Keratinocyte (primary cell): ENCODE data around the gene TAS2R42. TPM values are rescaled to one million over a fixed set of nuclear protein-coding genes. Genes with fewer than 3 reads are reported as not detected.

Source experiments
- DNase-seq: peaks from one replicate; pipeline ENCODE4 v3.0.0-alpha.2; 2011; ENCODE audit warnings: low read depth, missing footprints, low spot score
- FAIRE-seq: peaks from 2 replicates; lab custom pipeline; 2011; peaks lifted over from hg19 to GRCh38; lab: Jason Lieb, UNC
- H2AFZ ChIP-seq: 2 replicates; pipeline ENCODE4 v1.6.0; 2012; ENCODE audit warnings: low read length, control low read depth, inconsistent platforms; ENCODE audit not compliant: control insufficient read depth
- H3K27ac ChIP-seq: 2 replicates; pipeline ENCODE4 v1.5.1; 2011; ENCODE audit warnings: low read length; ENCODE audit not compliant: control insufficient read depth, insufficient read depth
- H3K27me3 ChIP-seq: 3 replicates; pipeline ENCODE4 v1.6.0; 2011; ENCODE audit warnings: low read length; ENCODE audit not compliant: control insufficient read depth, insufficient read depth; ENCODE audit errors: extremely low read depth
- H3K36me3 ChIP-seq, 2 experiments: 2 replicates in 1 of 2; 3 replicates in 1 of 2; pipeline ENCODE4 v1.5.1; 2011; ENCODE audit warnings: low read length in 2 of 2, mild to moderate bottlenecking in 1 of 2; ENCODE audit not compliant: control insufficient read depth in 2 of 2, insufficient read depth in 2 of 2; ENCODE audit errors: extremely low read depth in 1 of 2
- H3K4me1 ChIP-seq: 3 replicates; pipeline ENCODE4 v1.5.1; 2011; ENCODE audit warnings: low read length; ENCODE audit not compliant: control insufficient read depth, insufficient read depth; ENCODE audit errors: extremely low read depth
- H3K4me2 ChIP-seq: 3 replicates; pipeline ENCODE4 v1.6.0; 2011; ENCODE audit warnings: low read depth, low read length; ENCODE audit not compliant: control insufficient read depth, insufficient read depth; ENCODE audit errors: extremely low read depth
- H3K4me3 ChIP-seq, 3 experiments: fragments of 200-600 bp in 1 of 3; sonication (generic) in 1 of 3; 2 replicates in 2 of 3; 3 replicates in 1 of 3; pipeline ENCODE4 v1.5.1; 2011 to 2016; ENCODE audit warnings: low read length in 3 of 3, mild to moderate bottlenecking in 3 of 3, control low read depth in 2 of 3, inconsistent platforms in 1 of 3, low read depth in 1 of 3, mixed read lengths in 1 of 3, mixed run types in 1 of 3, moderate library complexity in 1 of 3; ENCODE audit not compliant: control insufficient read depth in 2 of 3, insufficient read depth in 2 of 3; ENCODE audit errors: extremely low read depth in 1 of 3
- H3K79me2 ChIP-seq: 2 replicates; pipeline ENCODE4 v1.6.0; 2012; ENCODE audit warnings: low read length; ENCODE audit not compliant: control insufficient read depth, insufficient read depth
- H3K9ac ChIP-seq: 3 replicates; pipeline ENCODE4 v1.6.0; 2011; ENCODE audit warnings: low read length; ENCODE audit not compliant: control insufficient read depth, insufficient read depth; ENCODE audit errors: extremely low read depth
- H3K9me1 ChIP-seq: 3 replicates; pipeline ENCODE4 v1.6.0; 2011; ENCODE audit warnings: low read length; ENCODE audit not compliant: control insufficient read depth, insufficient read depth; ENCODE audit errors: extremely low read depth
- H3K9me3 ChIP-seq: 2 replicates; pipeline ENCODE4 v1.5.1; 2012; ENCODE audit warnings: low read depth, low read length; ENCODE audit not compliant: control insufficient read depth
- H4K20me1 ChIP-seq: 3 replicates; pipeline ENCODE4 v1.6.0; 2011; ENCODE audit warnings: low read length; ENCODE audit not compliant: control insufficient read depth, insufficient read depth; ENCODE audit errors: extremely low read depth
- EZH2 ChIP-seq: IDR thresholded peaks from one replicate; pipeline ENCODE4 v1.6.1; 2012; ENCODE audit warnings: inconsistent platforms, mild to moderate bottlenecking, low read length, moderate library complexity
- dilution Hi-C: fragments of 300-500 bp; cut with MboI; formaldehyde crosslinking; loops from one replicate; pipeline ENCODE4 v1.7.0; 2020; ENCODE audit warnings: low sequenced_read_pairs; ENCODE audit not compliant: extremely low pct_ligation_motif_present
- polyA plus RNA-seq, 5 experiments: library from polyadenylated mRNA; depleted of rRNA in 3 of 5; stranded (reverse) in 3 of 5; stranded (forward) in 1 of 5; unstranded in 1 of 5; fragments of >200 nt; gene quantifications; 1 replicate in 1 of 5; 2 replicates in 3 of 5; 3 replicates in 1 of 5; pipeline versions ENCODE4 v1.2.1 to v1.2.3, GENCODE V29; 2011 to 2012; ENCODE audit warnings: missing spikeins in 2 of 5, low read depth in 1 of 5, low replicate concordance in 1 of 5
- TF ChIP-seq, protein P1 (sequence below), 3 experiments: IDR thresholded peaks in 1 of 3; conservative IDR thresholded peaks in 1 of 3; optimal IDR thresholded peaks in 1 of 3; 2 replicates in 2 of 3; 3 replicates in 1 of 3; pipeline versions ENCODE3 to v1.5.1; 2011; ENCODE audit warnings: low read length in 3 of 3, mild to moderate bottlenecking in 3 of 3, moderate library complexity in 2 of 3, control low read depth in 1 of 3, inconsistent platforms in 1 of 3; ENCODE audit not compliant: insufficient read depth in 2 of 3; ENCODE audit errors: extremely low read depth in 1 of 3

The TAS2R42 gene
- polyA plus RNA-seq, 1 donor (not counting 4 experiments of a cell fraction or from before 2014, with no cell fraction given), result not detected

DNA sequence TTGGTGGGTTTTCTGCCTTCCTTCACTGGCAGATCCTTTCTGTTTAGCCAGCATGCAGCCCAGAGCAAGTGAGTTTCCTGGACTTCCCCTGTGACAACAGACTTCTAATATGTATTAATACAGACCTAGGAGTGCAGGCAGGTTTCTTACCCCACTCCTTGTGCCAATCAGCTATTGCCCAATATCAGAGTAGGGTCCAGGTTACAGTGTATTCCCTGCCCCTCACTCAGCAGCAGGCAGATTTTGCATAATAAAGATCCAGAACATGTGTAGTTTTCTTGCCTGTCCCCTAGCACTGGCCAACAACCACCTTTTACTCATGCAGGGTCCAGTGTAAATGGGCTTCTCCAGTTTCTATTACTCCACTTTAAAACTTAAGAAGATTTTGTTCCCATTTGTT is 20.4 kb downstream of the TAS2R42 start:
- no peak overlapping the region for H3K4me2 ChIP-seq
- H3K27me3 ChIP-seq, result no peaks in the 10 kb centered on the region
- H3K4me1 ChIP-seq, result peaks cover 4% of the 10 kb centered on the region
- TF ChIP-seq, protein P1, sequence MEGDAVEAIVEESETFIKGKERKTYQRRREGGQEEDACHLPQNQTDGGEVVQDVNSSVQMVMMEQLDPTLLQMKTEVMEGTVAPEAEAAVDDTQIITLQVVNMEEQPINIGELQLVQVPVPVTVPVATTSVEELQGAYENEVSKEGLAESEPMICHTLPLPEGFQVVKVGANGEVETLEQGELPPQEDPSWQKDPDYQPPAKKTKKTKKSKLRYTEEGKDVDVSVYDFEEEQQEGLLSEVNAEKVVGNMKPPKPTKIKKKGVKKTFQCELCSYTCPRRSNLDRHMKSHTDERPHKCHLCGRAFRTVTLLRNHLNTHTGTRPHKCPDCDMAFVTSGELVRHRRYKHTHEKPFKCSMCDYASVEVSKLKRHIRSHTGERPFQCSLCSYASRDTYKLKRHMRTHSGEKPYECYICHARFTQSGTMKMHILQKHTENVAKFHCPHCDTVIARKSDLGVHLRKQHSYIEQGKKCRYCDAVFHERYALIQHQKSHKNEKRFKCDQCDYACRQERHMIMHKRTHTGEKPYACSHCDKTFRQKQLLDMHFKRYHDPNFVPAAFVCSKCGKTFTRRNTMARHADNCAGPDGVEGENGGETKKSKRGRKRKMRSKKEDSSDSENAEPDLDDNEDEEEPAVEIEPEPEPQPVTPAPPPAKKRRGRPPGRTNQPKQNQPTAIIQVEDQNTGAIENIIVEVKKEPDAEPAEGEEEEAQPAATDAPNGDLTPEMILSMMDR (optimal IDR thresholded peaks at IDR 0.05 in 1 of 3, IDR thresholded peaks at IDR 0.05 in 1 of 3, conservative IDR thresholded peaks at IDR 0.05 in 1 of 3; ENCODE audit: extremely low read depth in 1 of 3, insufficient read depth in 2 of 3, low read length in 3 of 3), result no peak
- TF ChIP-seq EZH2, result no peak
- no peak overlapping the region for H3K4me3 ChIP-seq
- peaks cover 79% of the 10 kb centered on the region for H3K79me2 ChIP-seq
- DNase-seq (no peak), FAIRE-seq (no peak)
- H3K9me1 ChIP-seq, result no peaks in the 10 kb centered on the region
- no peak overlapping the region for H3K27ac ChIP-seq
- peaks cover 0 to 1% of the 10 kb centered on the region in 2 experiments for H3K36me3 ChIP-seq
- dilution Hi-C loops, result no loop called here
- H3K9ac ChIP-seq, result no peak overlapping the region
- no peaks in the 10 kb centered on the region for H3K9me3 ChIP-seq
- no peak overlapping the region for H2AFZ ChIP-seq
- H4K20me1 ChIP-seq, result peaks cover 4% of the 10 kb centered on the region

GRCh38 chr12:11164384-11164783 is 22.4 kb downstream of the TAS2R42 start:
- H3K27ac ChIP-seq, result no peak overlapping the region
- H3K4me2 ChIP-seq, result no peak overlapping the region
- H3K79me2 ChIP-seq, result peaks cover 80% of the 10 kb centered on the region
- H3K4me3 ChIP-seq, result no peak overlapping the region
- no peaks in the 10 kb centered on the region for H3K9me3 ChIP-seq
- peaks cover 0 to 1% of the 10 kb centered on the region in 2 experiments for H3K36me3 ChIP-seq
- no peak for TF ChIP-seq EZH2
- TF ChIP-seq, protein P1 (optimal IDR thresholded peaks at IDR 0.05 in 1 of 3, IDR thresholded peaks at IDR 0.05 in 1 of 3, conservative IDR thresholded peaks at IDR 0.05 in 1 of 3; ENCODE audit: extremely low read depth in 1 of 3, insufficient read depth in 2 of 3, low read length in 3 of 3), result no peak
- FAIRE-seq (no peak), DNase-seq (no peak)
- no peaks in the 10 kb centered on the region for H3K9me1 ChIP-seq
- no peak overlapping the region for H3K9ac ChIP-seq
- H4K20me1 ChIP-seq, result peaks cover 4% of the 10 kb centered on the region
- no peaks in the 10 kb centered on the region for H3K4me1 ChIP-seq
- no peaks in the 10 kb centered on the region for H3K27me3 ChIP-seq
- dilution Hi-C loops, result no loop called here
- H2AFZ ChIP-seq, result no peak overlapping the region
